HEK293 (cell line): Measurements from ENCODE around the gene SFXN4.

Experiments
- CTCF ChIA-PET: fragments of 350-600 bp; formaldehyde crosslinking; extraction: SDS; loops from one replicate; lab custom pipeline; 2021; ENCODE audit warnings: antibody characterized with exemption; lab: Yijun Ruan, JAX
- POLR2A ChIA-PET: fragments of 300-600 bp; formaldehyde crosslinking; extraction: SDS; loops from one replicate; lab custom pipeline; 2020; ENCODE audit warnings: antibody characterized with exemption, inconsistent platforms; lab: Yijun Ruan, JAX
- H3K27ac ChIP-seq: fragments of 200-500 bp; sonication (Bioruptor generic); 2 replicates; pipeline ENCODE4 v1.5.1; 2014; ENCODE audit warnings: low read depth, low read length, control low read depth, inconsistent platforms; ENCODE audit errors: extremely low read depth
- H3K36me3 ChIP-seq, 2 experiments: fragments of 200-500 bp in 1 of 2; sonication (Bioruptor generic) in 1 of 2; 1 replicate in 1 of 2; 2 replicates in 1 of 2; pipeline ENCODE4 v1.5.1; 2014 to 2017; ENCODE audit warnings: inconsistent platforms in 2 of 2, low read length in 2 of 2; ENCODE audit not compliant: control insufficient read depth in 2 of 2, insufficient read depth in 1 of 2
- H3K4me1 ChIP-seq: fragments of 200-500 bp; sonication (Bioruptor generic); 2 replicates; pipeline ENCODE4 v1.5.1; 2014; ENCODE audit warnings: mild to moderate bottlenecking, low read length, inconsistent platforms; ENCODE audit not compliant: control insufficient read depth, insufficient read depth
- H3K4me3 ChIP-seq: 2 replicates; pipeline ENCODE4 v1.5.1; 2011; ENCODE audit warnings: low read depth, mild to moderate bottlenecking, control low read depth, low read length, moderate library complexity
- H3K9me3 ChIP-seq: fragments of 200-500 bp; sonication (Bioruptor generic); 2 replicates; pipeline ENCODE4 v1.5.1; 2014; ENCODE audit warnings: low read depth, low read length, inconsistent platforms; ENCODE audit not compliant: control insufficient read depth, insufficient read depth
- BCL11A ChIP-seq: fragments of 450-650 bp; formaldehyde crosslinking; IDR thresholded peaks from 2 replicates; pipeline ENCODE4 v1.5.1; 2016; ENCODE audit warnings: low read depth, missing biosample characterization, missing genetic modification characterization
- EGR2 ChIP-seq: fragments of 450-650 bp; formaldehyde crosslinking; IDR thresholded peaks from 2 replicates; pipeline ENCODE4 v1.5.1; 2016; ENCODE audit warnings: low read depth, missing biosample characterization, missing genetic modification characterization
- GLI2 ChIP-seq: fragments of 450-650 bp; formaldehyde crosslinking; IDR thresholded peaks from 2 replicates; pipeline ENCODE4; 2017; ENCODE audit warnings: missing biosample characterization, missing genetic modification characterization, low read depth, borderline replicate concordance
- INSM2 ChIP-seq: fragments of 450-650 bp; formaldehyde crosslinking; IDR thresholded peaks from 2 replicates; pipeline ENCODE4 v1.5.1; 2016; ENCODE audit warnings: missing biosample characterization, missing genetic modification characterization
- KLF1 ChIP-seq: fragments of 450-650 bp; formaldehyde crosslinking; IDR thresholded peaks from 2 replicates; pipeline ENCODE4 v1.5.1; 2016; ENCODE audit warnings: missing biosample characterization, missing genetic modification characterization
- MEIS1 ChIP-seq: sonication (generic); formaldehyde crosslinking; IDR thresholded peaks from 2 replicates; pipeline ENCODE4 v1.8.1; 2022; ENCODE audit warnings: missing genetic modification reagents, mild to moderate bottlenecking, borderline replicate concordance
- REPIN1 ChIP-seq: fragments of 450-650 bp; formaldehyde crosslinking; IDR thresholded peaks from 2 replicates; pipeline ENCODE4 v1.5.1; 2017; ENCODE audit warnings: missing biosample characterization, missing genetic modification characterization, low read depth
- SALL2 ChIP-seq: fragments of 450-650 bp; formaldehyde crosslinking; IDR thresholded peaks from 2 replicates; pipeline ENCODE4 v1.5.0; 2017; ENCODE audit warnings: missing biosample characterization, mild to moderate bottlenecking, missing genetic modification characterization, borderline replicate concordance
- TRIM28 ChIP-seq: IDR thresholded peaks from 2 replicates; pipeline ENCODE4 v1.6.1; 2011; ENCODE audit warnings: low read length, control low read depth, borderline replicate concordance
- TSHZ1 ChIP-seq: fragments of 450-650 bp; formaldehyde crosslinking; IDR thresholded peaks from 2 replicates; pipeline ENCODE4 v1.5.1; 2016; ENCODE audit warnings: missing biosample characterization, missing genetic modification characterization, borderline replicate concordance
- WT1 ChIP-seq: fragments of 450-650 bp; formaldehyde crosslinking; IDR thresholded peaks from 2 replicates; pipeline ENCODE4 v1.5.1; 2016; ENCODE audit warnings: missing biosample characterization, missing genetic modification characterization
- ZBTB21 ChIP-seq: fragments of 450-650 bp; formaldehyde crosslinking; IDR thresholded peaks from 2 replicates; pipeline ENCODE4 v1.5.1; 2017; ENCODE audit warnings: missing biosample characterization, missing genetic modification characterization
- ZNF239 ChIP-seq: fragments of 450-650 bp; formaldehyde crosslinking; IDR thresholded peaks from 2 replicates; pipeline ENCODE4 v1.5.1; 2016; ENCODE audit warnings: missing biosample characterization, missing genetic modification characterization
- ZNF292 ChIP-seq: fragments of 450-650 bp; formaldehyde crosslinking; IDR thresholded peaks from 2 replicates; pipeline ENCODE4 v1.5.1; 2016; ENCODE audit warnings: low read depth, missing biosample characterization, missing genetic modification characterization, borderline replicate concordance
- ZNF324 ChIP-seq: fragments of 450-650 bp; formaldehyde crosslinking; IDR thresholded peaks from 2 replicates; pipeline ENCODE4 v1.5.1; 2016; ENCODE audit warnings: missing biosample characterization, missing genetic modification characterization
- ZNF362 ChIP-seq: fragments of 450-650 bp; formaldehyde crosslinking; IDR thresholded peaks from 2 replicates; pipeline ENCODE4 v1.5.1; 2016; ENCODE audit warnings: missing biosample characterization, missing genetic modification characterization
- ZNF610 ChIP-seq: fragments of 450-650 bp; formaldehyde crosslinking; IDR thresholded peaks from 2 replicates; pipeline ENCODE4 v1.5.1; 2016; ENCODE audit warnings: missing biosample characterization, missing genetic modification characterization, borderline replicate concordance
- ZNF76 ChIP-seq: fragments of 450-650 bp; formaldehyde crosslinking; IDR thresholded peaks from 2 replicates; pipeline ENCODE4; 2016; ENCODE audit warnings: low read depth, missing biosample characterization, missing genetic modification characterization, borderline replicate concordance
- ZNF785 ChIP-seq: fragments of 450-650 bp; formaldehyde crosslinking; IDR thresholded peaks from 2 replicates; pipeline ENCODE4 v1.5.1; 2016; ENCODE audit warnings: missing biosample characterization, missing genetic modification characterization

Gene SFXN4

GRCh38 chr10:119135513-119135881 is 30.0 kb downstream of the SFXN4 start:
- POLR2A ChIA-PET = no interaction called here
- CTCF ChIA-PET = no interaction called here
- peaks cover 23 to 65% of the 10 kb centered on the region in 2 experiments for H3K36me3 ChIP-seq

GRCh38 chr10:119133949-119134348 is 31.6 kb downstream of the SFXN4 start:
- Histone ChIP-seq H3K27ac (no peak overlapping the region), H3K4me3 (no peak overlapping the region), H3K4me1 (no peaks in the 10 kb centered on the region), H3K9me3 (no peaks in the 10 kb centered on the region), H3K36me3 (peaks cover 36 to 69% of the 10 kb centered on the region in 2 experiments)
- CTCF ChIA-PET = no interaction called here
- POLR2A ChIA-PET = interaction anchor here (0.7 kb wide), 1 partner anchor 524 kb away, joined by 4 read pairs; no protein-coding TSS in a partner anchor
- TF ChIP-seq EGR2 (tag by site-specific recombination) (peak; percentile 39; the same call in 1 of the 2 replicates), TSHZ1 (tag by site-specific recombination) (no peak)

More at GRCh38 chr10:119135513-119135881, 30.0 kb downstream of the SFXN4 start:
- TF ChIP-seq ZNF362 (peak; percentile 59; the same call in 1 of the 2 replicates), ZBTB21 (no peak), ZNF292 (tag by site-specific recombination) (no peak)
- no peak overlapping the region for H3K27ac ChIP-seq
- H3K4me3 ChIP-seq = no peak overlapping the region
- no peaks in the 10 kb centered on the region for H3K4me1 ChIP-seq
- H3K9me3 ChIP-seq = no peaks in the 10 kb centered on the region

- H3K27ac ChIP-seq = no peak overlapping the region
- no peaks in the 10 kb centered on the region for H3K9me3 ChIP-seq
- no peaks in the 10 kb centered on the region for H3K4me1 ChIP-seq
- H3K4me3 ChIP-seq = no peak overlapping the region
- H3K36me3 ChIP-seq = peaks cover 43 to 72% of the 10 kb centered on the region in 2 experiments
- TF ChIP-seq REPIN1 (tag by site-specific recombination) = no peak
- TF ChIP-seq ZNF785 (tag by site-specific recombination) = no peak
- no peak for TF ChIP-seq INSM2 (tag by site-specific recombination)
- TF ChIP-seq SALL2 (tag by site-specific recombination) = no peak
- TF ChIP-seq ZNF76 (tag by site-specific recombination) = no peak
- no peak for TF ChIP-seq MEIS1 (CRISPR knock-in tag)
- no peak for TF ChIP-seq GLI2 (tag by site-specific recombination)
- no peak for TF ChIP-seq ZNF610
- no peak for TF ChIP-seq KLF1 (tag by site-specific recombination)
- TF ChIP-seq TRIM28 = no peak
- no peak for TF ChIP-seq WT1 (tag by site-specific recombination)
- TF ChIP-seq BCL11A (tag by site-specific recombination) = no peak
- TF ChIP-seq ZNF239 (tag by site-specific recombination) = no peak
- TF ChIP-seq ZNF324 = no peak
- no peak for TF ChIP-seq ZBTB21
- POLR2A ChIA-PET = no interaction called here
- CTCF ChIA-PET = interaction anchor here (0.6 to 1.2 kb wide), 2 partner anchors 12 to 83 kb away, joined by 3 to 4 read pairs; no protein-coding TSS in a partner anchor
Measured at GRCh38 chr10:119132521-119133345, 32.8 kb downstream of the SFXN4 start.
